ENCODE data around the gene KLHDC4. TPM values are rescaled to one million over a fixed set of nuclear protein-coding genes. Genes with fewer than 3 reads are reported as not detected.
A peak's percentile ranks its signal among the peaks of the same experiment; 100 is the strongest.

Gene KLHDC4
- total RNA-seq, 5 donors from 2014 or later (not counting 1 experiment from before 2014, with no cell fraction given) = 104 to 136 (median 116) TPM

- peak overlapping the region; percentile 75 to 84 for H3K27ac Mint-ChIP-seq
- ATAC-seq (replicated peaks in 1 of 4) (peak in 2 of 4 experiments; percentile 15 to 27), DNase-seq (peak in 1 of 35 experiments; percentile 16)
- 56% methylated on average over 9 of the region's 11 CpGs for WGBS (ENCODE audit: insufficient coverage)
- no peaks in the 10 kb centered on the region for H3K27me3 Mint-ChIP-seq
- ChIA-PET POLR2A (no interaction called here), CTCF (interaction anchor here in 1 of 2 donors (0.7 kb wide), 1 partner anchor 71 kb away, joined by 3 read pairs; no protein-coding TSS in a partner anchor)
- Histone ChIP-seq H3K27ac (ENCODE audit: low read length) (peak overlapping the region; percentile 38), H3K27me3 (replicated peaks in 1 of 2; ENCODE audit: control insufficient read depth in 2 of 2, extremely low read depth in 1 of 2, insufficient read depth in 2 of 2, low read length in 1 of 2) (no peaks in the 10 kb centered on the region), H3K4me1 (ENCODE audit: control insufficient read depth in 1 of 2, extremely low read depth in 1 of 2, insufficient read depth in 2 of 2, low read length in 2 of 2) (peaks cover 27 to 51% of the 10 kb centered on the region in 2 experiments), H3K4me3 (ENCODE audit: control insufficient read depth in 1 of 2, extremely low read depth in 1 of 2, low read length in 1 of 2) (no peak overlapping the region), H3K36me3 (ENCODE audit: control insufficient read depth in 2 of 2, extremely low read depth in 1 of 2, insufficient read depth in 1 of 2, low read length in 1 of 2) (peaks cover 3 to 16% of the 10 kb centered on the region in 2 donors), H3K9me3 (no peaks in the 10 kb centered on the region)
- peaks cover 46 to 60% (median 47%) of the 10 kb centered on the region in 3 donors for H3K4me1 Mint-ChIP-seq
- H3K9me3 Mint-ChIP-seq = no peaks in the 10 kb centered on the region
- H3K36me3 Mint-ChIP-seq = no peaks in the 10 kb centered on the region
- H3K4me3 Mint-ChIP-seq = peak overlapping the region in 2 of 3 donors; percentile 36 to 75
These were observed 64.7 kb downstream of the KLHDC4 start for GRCh38 chr16:87701078-87701460.

DNA sequence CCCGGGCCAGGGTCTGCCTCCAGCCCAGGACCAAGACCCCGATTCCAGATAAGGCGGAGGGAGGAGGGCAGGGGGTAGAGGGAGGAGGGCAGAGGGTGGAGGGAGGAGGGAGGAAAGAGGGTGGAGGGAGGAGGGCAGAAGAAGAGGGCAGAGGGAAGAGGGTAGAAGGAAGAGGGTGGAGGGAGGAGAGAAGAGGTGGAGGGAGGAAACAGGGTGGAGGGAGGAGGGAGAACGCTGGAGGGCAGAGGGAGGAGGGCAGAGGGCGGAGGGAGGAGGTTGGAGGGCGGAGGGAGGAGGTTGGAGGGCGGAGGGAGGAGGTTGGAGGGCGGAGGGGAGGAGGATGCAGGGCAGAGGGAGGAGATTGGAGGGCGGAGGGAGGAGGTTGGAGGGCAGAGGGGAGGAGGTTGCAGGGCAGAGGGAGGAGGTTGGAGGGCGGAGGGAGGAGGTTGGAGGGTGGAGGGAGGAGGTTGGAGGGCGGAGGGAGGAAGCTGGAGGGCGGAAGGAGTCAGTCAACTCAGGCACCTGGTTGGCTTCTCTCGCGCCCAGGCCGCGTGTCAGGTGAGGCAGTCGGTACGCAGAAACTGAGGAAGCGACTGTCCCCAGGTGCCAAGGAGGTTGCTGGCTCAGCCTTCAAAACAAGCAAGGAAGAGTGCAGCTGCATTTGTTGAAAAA, 65.2 kb downstream of the KLHDC4 start:
- 58% methylated on average over 16 of the region's 19 CpGs for WGBS (ENCODE audit: insufficient coverage)
- DNase-seq (peak in 8 of 35 experiments; percentile 10 to 36 (median 19)), ATAC-seq (replicated peaks in 1 of 4) (peak in 3 of 4 experiments; percentile 17 to 44 (median 17))
- H3K27ac ChIP-seq (ENCODE audit: low read length) = peak overlapping the region; percentile 38
- peaks cover 46 to 60% (median 47%) of the 10 kb centered on the region in 3 donors for H3K4me1 Mint-ChIP-seq
- H3K36me3 Mint-ChIP-seq = no peaks in the 10 kb centered on the region
- no peaks in the 10 kb centered on the region for H3K27me3 ChIP-seq (replicated peaks in 1 of 2; ENCODE audit: control insufficient read depth in 2 of 2, extremely low read depth in 1 of 2, insufficient read depth in 2 of 2, low read length in 1 of 2)
- no peaks in the 10 kb centered on the region for H3K27me3 Mint-ChIP-seq
- no peak overlapping the region for H3K4me3 ChIP-seq (ENCODE audit: control insufficient read depth in 1 of 2, extremely low read depth in 1 of 2, low read length in 1 of 2)
- H3K9me3 Mint-ChIP-seq = no peaks in the 10 kb centered on the region
- ChIA-PET POLR2A (no interaction called here), CTCF (interaction anchor here in 1 of 2 donors (0.7 kb wide), 1 partner anchor 70 kb away, joined by 3 read pairs; no protein-coding TSS in a partner anchor)
- peaks cover 3 to 16% of the 10 kb centered on the region in 2 donors for H3K36me3 ChIP-seq (ENCODE audit: control insufficient read depth in 2 of 2, extremely low read depth in 1 of 2, insufficient read depth in 1 of 2, low read length in 1 of 2)
- H3K4me1 ChIP-seq (ENCODE audit: control insufficient read depth in 1 of 2, extremely low read depth in 1 of 2, insufficient read depth in 2 of 2, low read length in 2 of 2) = peaks cover 27 to 51% of the 10 kb centered on the region in 2 experiments
- H3K27ac Mint-ChIP-seq = peak overlapping the region; percentile 83 to 84
- peak overlapping the region in 2 of 3 donors; percentile 36 to 75 for H3K4me3 Mint-ChIP-seq
- no peaks in the 10 kb centered on the region for H3K9me3 ChIP-seq

DNA sequence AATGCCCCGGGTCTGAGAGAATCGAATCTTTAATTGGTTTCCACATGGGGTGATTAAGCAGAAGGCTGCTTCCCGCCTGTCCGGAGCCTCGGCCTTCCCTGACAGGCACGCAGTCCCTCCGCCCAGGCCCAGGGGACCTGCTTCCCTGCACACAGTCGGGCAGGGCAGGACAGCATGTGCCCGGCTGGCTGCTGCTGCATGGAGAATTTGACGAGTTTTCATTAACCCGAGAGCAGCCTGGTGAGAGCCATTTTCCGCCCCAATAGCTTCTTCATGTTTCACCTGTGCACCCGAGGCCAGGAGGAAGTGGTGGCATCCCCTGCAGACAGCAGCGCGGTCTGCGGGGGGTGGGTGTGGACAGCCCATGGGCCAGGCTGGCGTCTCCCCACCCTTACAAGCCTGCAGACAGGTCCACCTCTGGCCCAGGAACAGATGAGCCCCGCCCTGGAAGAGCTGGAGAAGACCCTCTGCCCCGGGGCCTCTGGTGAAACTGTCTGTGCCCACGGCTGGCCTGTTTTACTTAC, 67.0 kb downstream of the KLHDC4 start:
- H3K36me3 ChIP-seq (ENCODE audit: control insufficient read depth in 2 of 2, extremely low read depth in 1 of 2, insufficient read depth in 1 of 2, low read length in 1 of 2) = peaks cover 3 to 8% of the 10 kb centered on the region in 2 donors
- WGBS (ENCODE audit: insufficient coverage) = 57% methylated on average over 12 of the region's 20 CpGs
- DNase-seq = peak in 3 of 35 experiments; percentile 14 to 19 (median 18)
- no peaks in the 10 kb centered on the region for H3K27me3 ChIP-seq (replicated peaks in 1 of 2; ENCODE audit: control insufficient read depth in 2 of 2, extremely low read depth in 1 of 2, insufficient read depth in 2 of 2, low read length in 1 of 2)
- peaks cover 5% of the 10 kb centered on the region for H3K36me3 Mint-ChIP-seq
- H3K27me3 Mint-ChIP-seq = no peaks in the 10 kb centered on the region
- peaks cover 26 to 47% of the 10 kb centered on the region in 2 experiments for H3K4me1 ChIP-seq (ENCODE audit: control insufficient read depth in 1 of 2, extremely low read depth in 1 of 2, insufficient read depth in 2 of 2, low read length in 2 of 2)
- peak overlapping the region in 1 of 3 donors; percentile 47 for H3K4me3 Mint-ChIP-seq
- no peaks in the 10 kb centered on the region for H3K9me3 ChIP-seq
- no peaks in the 10 kb centered on the region for H3K9me3 Mint-ChIP-seq
- peak in 1 of 4 experiments; percentile 35 for ATAC-seq (replicated peaks in 1 of 4)
- H3K27ac Mint-ChIP-seq = peak overlapping the region; percentile 75 to 86
- CTCF ChIA-PET = interaction anchor here in 1 of 2 donors (0.5 kb wide), 1 partner anchor 242 kb away, joined by 4 read pairs; no protein-coding TSS in a partner anchor
- peak overlapping the region; percentile 29 for H3K27ac ChIP-seq (ENCODE audit: low read length)
- peaks cover 40 to 51% (median 47%) of the 10 kb centered on the region in 3 donors for H3K4me1 Mint-ChIP-seq
- POLR2A ChIA-PET = no interaction called here
- peak overlapping the region in 1 of 2 donors; percentile 18 for H3K4me3 ChIP-seq (ENCODE audit: control insufficient read depth in 1 of 2, extremely low read depth in 1 of 2, low read length in 1 of 2)

DNA sequence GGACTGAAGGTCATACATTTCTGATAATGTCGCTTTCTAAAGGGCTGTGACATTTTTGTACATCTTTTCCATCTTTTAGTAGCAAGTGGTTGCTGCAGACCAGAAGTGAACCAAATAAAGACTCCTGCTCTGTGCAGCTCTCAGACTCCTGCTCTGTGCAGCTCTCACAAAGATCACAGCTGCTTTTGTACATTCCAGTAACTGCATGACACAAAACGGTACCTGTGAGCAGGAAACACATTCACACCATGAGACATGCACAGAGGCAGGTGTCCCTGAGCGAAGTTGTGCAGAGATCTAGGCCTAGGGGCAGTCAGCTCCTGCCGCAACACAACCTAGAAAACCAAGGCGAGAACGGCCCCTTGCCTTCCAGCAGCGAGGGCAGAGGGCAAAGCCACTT, 67.5 kb downstream of the KLHDC4 start:
- H3K4me1 ChIP-seq (ENCODE audit: control insufficient read depth in 1 of 2, extremely low read depth in 1 of 2, insufficient read depth in 2 of 2, low read length in 2 of 2) = peaks cover 21 to 42% of the 10 kb centered on the region in 2 experiments
- Mint-ChIP-seq H3K9me3 (no peaks in the 10 kb centered on the region), H3K27ac (peak overlapping the region; percentile 75 to 86), H3K4me3 (peak overlapping the region in 1 of 3 donors; percentile 47), H3K36me3 (peaks cover 5% of the 10 kb centered on the region), H3K27me3 (no peaks in the 10 kb centered on the region), H3K4me1 (peaks cover 35 to 46% (median 42%) of the 10 kb centered on the region in 3 donors)
- ChIA-PET CTCF (interaction anchor here in 1 of 2 donors (0.5 kb wide), 1 partner anchor 242 kb away, joined by 4 read pairs; no protein-coding TSS in a partner anchor), POLR2A (no interaction called here)
- H3K27me3 ChIP-seq (replicated peaks in 1 of 2; ENCODE audit: control insufficient read depth in 2 of 2, extremely low read depth in 1 of 2, insufficient read depth in 2 of 2, low read length in 1 of 2) = no peaks in the 10 kb centered on the region
- 50% methylated on average over 7 of the region's 7 CpGs for WGBS (ENCODE audit: insufficient coverage)
- no peaks in the 10 kb centered on the region for H3K9me3 ChIP-seq
- H3K4me3 ChIP-seq (ENCODE audit: control insufficient read depth in 1 of 2, extremely low read depth in 1 of 2, low read length in 1 of 2) = no peak overlapping the region
- H3K27ac ChIP-seq (ENCODE audit: low read length) = no peak overlapping the region
- DNase-seq (no peak), ATAC-seq (replicated peaks in 1 of 4) (no peak)
- H3K36me3 ChIP-seq (ENCODE audit: control insufficient read depth in 2 of 2, extremely low read depth in 1 of 2, insufficient read depth in 1 of 2, low read length in 1 of 2) = peaks cover 3% of the 10 kb centered on the region in 2 donors

- H3K27me3 Mint-ChIP-seq = no peaks in the 10 kb centered on the region
- Histone ChIP-seq H3K36me3 (ENCODE audit: control insufficient read depth in 2 of 2, extremely low read depth in 1 of 2, insufficient read depth in 1 of 2, low read length in 1 of 2) (peaks cover 2 to 3% of the 10 kb centered on the region in 2 donors), H3K9me3 (no peaks in the 10 kb centered on the region), H3K4me3 (ENCODE audit: control insufficient read depth in 1 of 2, extremely low read depth in 1 of 2, low read length in 1 of 2) (no peak overlapping the region), H3K27ac (ENCODE audit: low read length) (no peak overlapping the region), H3K4me1 (ENCODE audit: control insufficient read depth in 1 of 2, extremely low read depth in 1 of 2, insufficient read depth in 2 of 2, low read length in 2 of 2) (peaks cover 17 to 37% of the 10 kb centered on the region in 2 experiments), H3K27me3 (replicated peaks in 1 of 2; ENCODE audit: control insufficient read depth in 2 of 2, extremely low read depth in 1 of 2, insufficient read depth in 2 of 2, low read length in 1 of 2) (no peaks in the 10 kb centered on the region)
- peak overlapping the region; percentile 75 to 86 for H3K27ac Mint-ChIP-seq
- no peak for ATAC-seq (replicated peaks in 1 of 4)
- H3K4me1 Mint-ChIP-seq = peaks cover 31 to 41% (median 37%) of the 10 kb centered on the region in 3 donors
- WGBS (ENCODE audit: insufficient coverage) = 88% methylated on average over 11 of the region's 14 CpGs
- no peak for DNase-seq
- no peaks in the 10 kb centered on the region for H3K9me3 Mint-ChIP-seq
- ChIA-PET POLR2A (no interaction called here), CTCF (no interaction called here)
- H3K36me3 Mint-ChIP-seq = peaks cover 5% of the 10 kb centered on the region
- H3K4me3 Mint-ChIP-seq = no peak overlapping the region
These were observed 68.0 kb downstream of the KLHDC4 start for GRCh38 chr16:87697792-87698191.

DNA sequence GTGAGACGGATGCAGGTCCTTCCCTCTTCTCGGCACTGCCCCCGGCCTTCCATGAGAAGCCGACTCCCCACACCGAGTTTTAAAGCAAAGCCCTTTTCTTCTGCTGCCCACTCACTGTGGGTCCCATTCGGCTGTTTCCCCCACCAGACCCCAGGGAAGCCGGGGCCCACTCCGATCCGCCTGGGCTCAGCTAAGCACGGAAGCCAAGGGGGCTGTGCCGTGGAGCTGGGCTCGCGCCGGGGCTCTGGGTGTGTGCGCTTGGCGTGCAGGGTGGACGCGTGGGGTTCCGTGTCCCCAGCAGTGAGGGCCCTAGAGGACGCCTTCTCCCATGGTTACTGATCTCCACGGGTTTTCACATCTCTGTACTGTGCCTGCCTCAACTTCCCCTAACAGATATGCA, 68.5 kb downstream of the KLHDC4 start:
- H3K36me3 ChIP-seq (ENCODE audit: control insufficient read depth in 2 of 2, extremely low read depth in 1 of 2, insufficient read depth in 1 of 2, low read length in 1 of 2) = peaks cover 2 to 3% of the 10 kb centered on the region in 2 donors
- H3K4me1 ChIP-seq (ENCODE audit: control insufficient read depth in 1 of 2, extremely low read depth in 1 of 2, insufficient read depth in 2 of 2, low read length in 2 of 2) = peaks cover 11 to 32% of the 10 kb centered on the region in 2 experiments
- Mint-ChIP-seq H3K27me3 (no peaks in the 10 kb centered on the region), H3K4me1 (peaks cover 25 to 36% (median 32%) of the 10 kb centered on the region in 3 donors), H3K4me3 (no peak overlapping the region), H3K27ac (peak overlapping the region in 1 of 2 donors; percentile 63), H3K36me3 (peaks cover 5% of the 10 kb centered on the region), H3K9me3 (no peaks in the 10 kb centered on the region)
- ChIA-PET CTCF (no interaction called here), POLR2A (no interaction called here)
- no peak for ATAC-seq (replicated peaks in 1 of 4)
- 98% methylated on average over 13 of the region's 21 CpGs for WGBS (ENCODE audit: insufficient coverage)
- H3K27ac ChIP-seq (ENCODE audit: low read length) = no peak overlapping the region
- H3K9me3 ChIP-seq = no peaks in the 10 kb centered on the region
- DNase-seq = no peak
- no peak overlapping the region for H3K4me3 ChIP-seq (ENCODE audit: control insufficient read depth in 1 of 2, extremely low read depth in 1 of 2, low read length in 1 of 2)
- no peaks in the 10 kb centered on the region for H3K27me3 ChIP-seq (replicated peaks in 1 of 2; ENCODE audit: control insufficient read depth in 2 of 2, extremely low read depth in 1 of 2, insufficient read depth in 2 of 2, low read length in 1 of 2)
